Activated T-cell treated with anti-CD3 and anti-CD28 coated beads for 1 hour (primary cell): ENCODE results near the gene C1QTNF6.
"Not testable (repeated sequence)": the region's sequence is repeated elsewhere in the genome, so short reads cannot be mapped to it uniquely, and the experiment has no call there.

ENCODE experiments used
- DNase-seq: peaks from one replicate; pipeline ENCODE4 v3.0.0-alpha.2; 2020; ENCODE audit warnings: low read depth

Gene C1QTNF6

GRCh38 chr22:37176464-37177061, 11.5 kb downstream of the C1QTNF6 start:
- no peak for DNase-seq

DNA sequence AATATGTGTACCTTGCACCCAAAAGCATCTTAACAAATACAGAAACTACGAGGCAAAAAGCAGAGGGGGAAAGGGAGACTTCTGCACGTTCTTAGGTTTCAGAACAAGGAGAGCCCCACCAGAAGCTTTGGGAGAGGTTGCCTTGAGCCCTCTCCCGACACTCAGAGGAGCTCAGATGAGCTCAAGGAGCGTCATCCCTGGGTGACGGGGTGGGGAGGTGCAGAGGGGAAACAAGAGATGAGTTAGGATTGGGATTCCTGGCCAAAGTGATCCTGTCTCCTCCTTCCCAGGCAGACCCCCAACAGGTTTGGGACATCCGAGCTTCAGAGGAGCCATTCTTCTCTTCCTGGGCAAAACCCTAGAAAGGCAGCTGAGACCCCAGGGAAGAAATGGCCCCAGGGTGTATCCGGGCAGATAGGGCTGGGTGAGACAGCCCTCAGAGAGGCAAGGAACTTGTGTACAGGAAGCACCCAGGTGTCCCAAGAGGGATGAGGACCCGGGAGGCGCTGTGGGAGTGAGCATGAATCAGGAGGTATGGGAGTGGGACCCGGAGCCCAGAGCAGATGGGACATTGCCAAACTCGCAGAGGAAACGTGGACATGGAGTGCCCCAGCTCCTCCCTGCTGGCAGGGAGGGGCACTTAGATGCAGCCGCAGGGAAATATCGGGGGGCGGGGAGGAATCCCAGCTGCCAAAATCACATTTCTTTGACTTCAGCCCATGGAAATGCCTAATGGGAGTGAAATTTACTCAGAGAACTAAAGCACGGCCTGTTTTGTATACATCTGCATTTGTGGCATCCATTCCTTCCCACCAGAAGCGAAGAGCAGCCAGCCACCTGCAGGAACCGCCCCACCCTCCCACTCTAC, 12.4 kb downstream of the C1QTNF6 start:
- DNase-seq, result no peak

DNA sequence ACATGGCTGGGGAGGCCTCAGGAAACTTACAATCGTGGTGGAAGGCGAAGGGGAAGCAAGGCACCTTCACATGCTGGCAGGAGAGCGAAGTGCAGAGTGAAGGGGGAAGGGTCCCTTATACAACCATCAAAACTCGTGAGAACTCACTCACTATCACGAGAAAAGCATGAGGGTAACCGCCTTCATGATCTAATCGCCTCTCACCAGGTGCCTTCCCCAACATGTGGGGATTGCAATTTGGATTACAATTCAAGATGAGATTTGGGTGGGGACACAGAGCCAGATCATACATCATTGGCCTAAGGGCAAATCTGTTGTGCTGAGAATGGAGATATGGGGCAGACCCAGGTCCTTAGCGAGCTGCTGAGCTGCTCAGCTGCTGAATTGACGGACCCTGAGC, 13.1 kb downstream of the C1QTNF6 start:
- DNase-seq, result no peak

- no peak for DNase-seq
Measured at GRCh38 chr22:37173709-37174108, 14.3 kb downstream of the C1QTNF6 start.

DNA sequence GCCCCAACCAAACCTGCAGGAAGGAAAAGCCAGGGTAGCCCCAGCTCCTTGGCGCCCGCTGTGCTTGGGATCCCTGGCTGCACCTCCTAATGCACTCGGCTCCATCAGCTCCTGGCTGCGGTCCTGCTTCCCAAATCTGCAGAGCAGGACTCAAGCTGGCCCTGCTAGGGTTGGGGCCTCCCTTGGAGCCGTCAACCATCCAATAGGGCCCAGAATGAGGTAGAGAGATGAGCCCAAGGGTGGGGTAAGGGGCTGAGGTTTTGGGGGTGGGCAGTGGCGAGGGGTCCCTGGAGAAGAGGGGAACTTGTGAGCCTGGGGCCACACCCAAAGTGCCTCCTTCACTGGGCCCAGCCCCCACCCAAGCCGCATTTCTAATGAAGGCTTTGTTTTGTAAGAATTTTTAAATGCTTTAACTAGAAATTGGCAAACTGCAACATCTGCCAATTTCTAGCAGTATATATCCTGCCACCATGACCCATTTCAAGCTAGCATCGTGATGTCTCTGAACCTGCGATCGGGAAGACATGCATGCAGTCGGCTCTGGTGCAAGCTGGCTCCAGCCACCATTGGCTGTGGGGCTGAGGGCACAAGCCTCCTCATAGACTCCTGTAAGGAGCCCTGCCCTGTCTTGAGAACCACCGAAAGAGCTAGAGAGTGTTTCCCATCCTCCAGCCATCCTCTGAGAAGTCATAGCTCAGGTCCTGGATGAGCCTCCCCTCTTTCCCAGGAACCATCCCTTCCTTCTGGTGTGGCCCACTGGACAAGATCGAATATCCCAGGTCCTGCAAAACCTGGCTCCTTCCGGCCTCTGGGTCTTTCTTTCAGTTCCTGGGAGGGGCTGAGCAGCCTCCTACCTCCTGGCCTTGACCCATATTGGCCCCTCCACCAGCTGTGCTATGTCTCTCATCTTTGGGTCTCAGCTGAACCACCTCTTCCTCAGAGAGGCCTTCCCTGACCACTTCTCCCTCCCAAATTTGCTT, 15.5 kb downstream of the C1QTNF6 start:
- no peak for DNase-seq

- no peak for DNase-seq
Measured at GRCh38 chr22:37171662-37172061, 16.4 kb downstream of the C1QTNF6 start.

- not testable (repeated sequence) for DNase-seq
Measured at GRCh38 chr22:37170689-37171405, 17.2 kb downstream of the C1QTNF6 start.

DNA sequence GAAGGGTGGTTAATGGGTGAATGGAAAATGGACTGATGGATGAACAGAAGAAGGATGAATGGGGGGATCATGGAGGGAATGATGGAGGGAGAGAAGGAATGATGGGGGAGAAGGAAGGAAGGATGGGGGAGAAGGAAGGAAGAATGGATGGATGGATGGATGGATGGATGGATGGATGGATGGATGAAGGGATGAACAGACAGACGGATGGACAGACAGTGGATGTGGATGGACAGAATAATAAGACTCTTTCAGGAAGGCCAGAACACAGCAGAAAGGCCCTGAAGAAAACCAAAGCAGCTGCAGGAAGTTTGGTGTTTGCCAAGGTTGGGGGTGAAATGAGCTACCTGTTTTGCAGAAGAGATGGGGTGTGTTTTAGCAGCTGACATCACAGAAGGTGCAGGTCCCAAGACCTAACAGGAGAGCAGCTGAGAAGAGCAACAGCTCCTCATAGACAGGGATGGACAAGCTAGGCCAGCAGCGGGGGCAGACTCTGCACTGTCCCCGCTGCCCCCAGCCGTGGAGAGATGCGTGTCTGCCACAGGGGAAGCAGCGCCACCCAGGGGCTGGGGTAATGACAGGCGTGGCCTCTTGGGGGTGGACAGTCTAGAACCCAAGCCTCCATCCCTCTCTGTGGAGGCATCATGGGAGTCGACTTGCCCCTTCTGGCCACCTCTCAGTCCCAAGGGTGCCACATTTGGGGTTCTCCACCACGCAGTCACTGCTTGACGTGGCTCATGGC, 17.9 kb downstream of the C1QTNF6 start:
- no peak for DNase-seq

GRCh38 chr22:37169406-37169805, 18.6 kb downstream of the C1QTNF6 start:
- no peak for DNase-seq

GRCh38 chr22:37167981-37168647, 19.9 kb downstream of the C1QTNF6 start:
- DNase-seq, result no peak

GRCh38 chr22:37167176-37167980, 20.7 kb downstream of the C1QTNF6 start:
- no peak for DNase-seq

GRCh38 chr22:37166675-37167066, 21.4 kb downstream of the C1QTNF6 start:
- DNase-seq, result peak; percentile 81

- no peak for DNase-seq
Measured at GRCh38 chr22:37165940-37166674, 21.9 kb downstream of the C1QTNF6 start.

DNA sequence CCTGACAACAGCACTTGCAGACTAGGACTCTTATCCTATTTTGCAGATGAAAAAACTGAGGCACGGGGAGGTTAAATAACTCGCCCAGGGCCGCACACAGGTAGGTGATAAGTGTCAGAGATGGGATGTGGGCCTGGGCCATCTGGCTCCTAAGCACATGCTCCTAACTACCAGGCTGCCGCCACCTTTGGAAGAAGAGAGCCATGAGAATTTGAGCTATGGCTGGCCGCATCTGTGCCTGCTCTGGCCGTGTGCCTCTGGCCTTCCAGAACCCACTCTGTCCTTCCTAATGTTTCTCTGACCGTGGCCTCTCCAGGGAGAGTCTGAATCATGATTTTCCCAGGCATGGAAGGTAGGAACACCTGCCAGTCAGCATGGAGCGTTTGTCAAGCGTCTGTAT, 23.0 kb downstream of the C1QTNF6 start:
- DNase-seq, result no peak

GRCh38 chr22:37164505-37164887, 23.6 kb downstream of the C1QTNF6 start:
- no peak for DNase-seq

- no peak for DNase-seq
Measured at GRCh38 chr22:37163575-37164504, 24.2 kb downstream of the C1QTNF6 start.

DNA sequence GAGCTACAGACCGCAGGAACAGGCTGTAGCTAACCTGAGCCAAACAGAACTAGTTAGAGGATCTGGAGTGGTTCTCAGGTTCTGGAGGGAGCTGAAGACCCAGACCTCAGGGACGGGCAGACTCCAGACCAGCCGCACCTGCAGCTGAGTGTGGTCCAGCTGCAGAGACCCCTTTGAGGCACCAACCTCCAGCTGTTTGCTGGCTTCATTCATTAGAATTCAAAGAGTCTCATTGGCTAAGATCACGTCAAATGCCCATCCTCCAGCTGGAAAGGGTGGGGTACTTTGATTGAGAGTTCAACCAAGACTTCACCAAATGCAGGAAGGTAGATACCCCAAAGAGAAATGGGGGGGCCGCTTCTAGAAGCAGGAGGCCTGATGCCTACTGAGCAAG, 25.0 kb downstream of the C1QTNF6 start:
- DNase-seq, result no peak
